B cell (primary cell): ENCODE results near the gene CHCHD1.

Source experiments
- EZH2 ChIP-seq: IDR thresholded peaks from 2 replicates; pipeline ENCODE4 v1.6.1; 2012; ENCODE audit warnings: borderline replicate concordance, low read depth, mild to moderate bottlenecking, moderate library complexity, low read length; ENCODE audit not compliant: insufficient read depth, poor library complexity, severe bottlenecking
- TF ChIP-seq, protein P1 (sequence below): fragments of 200-600 bp; IDR thresholded peaks from one replicate; pipeline ENCODE4 v1.8.0; 2022; ENCODE audit warnings: antibody characterized with exemption, mild to moderate bottlenecking

DNA sequence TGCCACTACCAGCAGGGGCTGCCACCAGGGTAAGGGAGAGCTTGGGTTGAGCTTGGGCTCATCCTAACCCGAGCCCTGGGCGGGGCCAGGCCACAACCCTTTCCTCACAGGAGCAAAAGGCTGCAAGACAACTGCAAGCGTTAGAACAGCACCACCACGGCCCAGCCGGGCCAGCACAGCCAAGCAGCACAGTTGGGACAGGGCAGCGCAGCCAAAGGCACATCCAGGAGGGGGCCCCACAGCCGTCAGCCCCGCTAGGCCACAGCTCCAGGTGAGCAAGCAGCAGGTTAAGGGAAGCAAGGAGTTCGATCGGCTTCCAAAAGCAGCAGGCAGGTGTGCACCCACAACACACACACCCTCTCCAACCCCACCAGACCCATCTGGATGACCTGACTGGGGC lies 36.6 kb downstream of the CHCHD1 start:
- TF ChIP-seq, protein P1, sequence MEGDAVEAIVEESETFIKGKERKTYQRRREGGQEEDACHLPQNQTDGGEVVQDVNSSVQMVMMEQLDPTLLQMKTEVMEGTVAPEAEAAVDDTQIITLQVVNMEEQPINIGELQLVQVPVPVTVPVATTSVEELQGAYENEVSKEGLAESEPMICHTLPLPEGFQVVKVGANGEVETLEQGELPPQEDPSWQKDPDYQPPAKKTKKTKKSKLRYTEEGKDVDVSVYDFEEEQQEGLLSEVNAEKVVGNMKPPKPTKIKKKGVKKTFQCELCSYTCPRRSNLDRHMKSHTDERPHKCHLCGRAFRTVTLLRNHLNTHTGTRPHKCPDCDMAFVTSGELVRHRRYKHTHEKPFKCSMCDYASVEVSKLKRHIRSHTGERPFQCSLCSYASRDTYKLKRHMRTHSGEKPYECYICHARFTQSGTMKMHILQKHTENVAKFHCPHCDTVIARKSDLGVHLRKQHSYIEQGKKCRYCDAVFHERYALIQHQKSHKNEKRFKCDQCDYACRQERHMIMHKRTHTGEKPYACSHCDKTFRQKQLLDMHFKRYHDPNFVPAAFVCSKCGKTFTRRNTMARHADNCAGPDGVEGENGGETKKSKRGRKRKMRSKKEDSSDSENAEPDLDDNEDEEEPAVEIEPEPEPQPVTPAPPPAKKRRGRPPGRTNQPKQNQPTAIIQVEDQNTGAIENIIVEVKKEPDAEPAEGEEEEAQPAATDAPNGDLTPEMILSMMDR = no peak
- no peak for TF ChIP-seq EZH2
